Stimulated activated CD8-positive, alpha-beta memory T cell treated with anti-CD3 and anti-CD28 coated beads, Interleukin-15, amount 100 ng/mL, for 24 hours (primary cell): Measurements from ENCODE around the gene CSTB.

Source experiments
- DNase-seq: peaks from one replicate; pipeline ENCODE4 v3.0.0-alpha.2; 2020; ENCODE audit warnings: low read depth

CSTB gene

GRCh38 chr21:43789276-43790009 is 13.3 kb upstream of the CSTB start, which contains the start of gene RRP1:
Gene RRP1 (plus strand): TSS chr21:43789577. CDS start chr21:43789630, 53 bp downstream.
- DNase-seq: peak; percentile 95

GRCh38 chr21:43786807-43787440 is 10.8 kb upstream of the CSTB start:
- no peak for DNase-seq

GRCh38 chr21:43786300-43786806 is 10.2 kb upstream of the CSTB start:
- DNase-seq: no peak

- no peak for DNase-seq
These were observed 9.0 kb upstream of the CSTB start for GRCh38 chr21:43785134-43785533.

- DNase-seq: no peak
These were observed 7.1 kb upstream of the CSTB start for GRCh38 chr21:43783098-43783700.

- DNase-seq: no peak
These were observed 6.5 kb upstream of the CSTB start for GRCh38 chr21:43782431-43783097.

- DNase-seq: no peak
These were observed 5.7 kb upstream of the CSTB start for GRCh38 chr21:43781846-43782245.

- no peak for DNase-seq
These were observed 3.6 kb upstream of the CSTB start for GRCh38 chr21:43779660-43780059.

GRCh38 chr21:43778469-43779335 is 2.6 kb upstream of the CSTB start:
- DNase-seq: no peak

GRCh38 chr21:43777953-43778352 is 1.8 kb upstream of the CSTB start:
- no peak for DNase-seq

- DNase-seq: no peak
These were observed 918 bp downstream of the CSTB start for GRCh38 chr21:43775190-43775589.

- no peak for DNase-seq
These were observed 1.9 kb downstream of the CSTB start for GRCh38 chr21:43774163-43774562.

- no peak for DNase-seq
These were observed 3.7 kb downstream of the CSTB start for GRCh38 chr21:43772425-43772821.

GRCh38 chr21:43771698-43772424 is 4.2 kb downstream of the CSTB start:
- no peak for DNase-seq

GRCh38 chr21:43771199-43771675 is 4.9 kb downstream of the CSTB start:
- DNase-seq: no peak

- DNase-seq: no peak
These were observed 5.9 kb downstream of the CSTB start for GRCh38 chr21:43770066-43770655.

GRCh38 chr21:43769325-43769958 is 6.7 kb downstream of the CSTB start:
- no peak for DNase-seq

GRCh38 chr21:43768868-43769167 is 7.3 kb downstream of the CSTB start:
- no peak for DNase-seq

- DNase-seq: no peak
These were observed 7.9 kb downstream of the CSTB start for GRCh38 chr21:43767984-43768867.
